ENCODE data around the gene TFR2. TPM values are rescaled to one million over a fixed set of nuclear protein-coding genes. Genes with fewer than 3 reads are reported as not detected.

TFR2 gene
- total and polyA plus RNA-seq, 9 of the 15 experiments (the other 6 are each of a cell fraction or from before 2014, with no cell fraction given): 3.8 to 123 (median 51.1) TPM

GRCh38 chr7:100620239-100620638 is 21.1 kb downstream of the TFR2 start:
- no peaks in the 10 kb centered on the region for H4K20me1 ChIP-seq (replicated peaks; ENCODE audit: control insufficient read depth, insufficient read depth, low read length)
- H3K79me2 ChIP-seq (ENCODE audit: control insufficient read depth, insufficient read depth, low read length): no peaks in the 10 kb centered on the region
- H2AFZ ChIP-seq (ENCODE audit: low read depth, low read length): no peak overlapping the region
- no peak overlapping the region for H3K27ac ChIP-seq (ENCODE audit: extremely low read depth, low read depth, low read length)
- no peak overlapping the region for H3K4me3 ChIP-seq
- ATAC-seq: no peak
- H3K9me1 ChIP-seq (ENCODE audit: control insufficient read depth, insufficient read depth, low read length): no peaks in the 10 kb centered on the region
- 79% methylated on average over 6 of the region's 6 CpGs for WGBS (ENCODE audit: insufficient coverage, low coverage, missing lambda C conversion rate)
- FAIRE-seq: no peak
- in situ Hi-C loops (cut with MboI): no loop called here
- H3K4me1 ChIP-seq (replicated peaks in 1 of 2; ENCODE audit: control insufficient read depth in 2 of 2, insufficient read depth in 2 of 2, low read length in 2 of 2): peaks cover 10 to 16% of the 10 kb centered on the region in 2 experiments; a peak in 4 of 5 replicates
- no peak for DNase-seq (ENCODE audit: extremely low read depth in 1 of 4, low spot score in 3 of 4)
- peaks cover 23% of the 10 kb centered on the region; the same call in 2 of the 3 replicates for H3K36me3 ChIP-seq (ENCODE audit: control insufficient read depth, insufficient read depth, low read length)
- intact Hi-C loops (cut with micrococcal nuclease): no loop called here
- no peak overlapping the region for H3K9ac ChIP-seq (ENCODE audit: insufficient read depth in 1 of 2, low read depth in 2 of 2, low read length in 2 of 2)
- CTCF ChIA-PET (ENCODE audit: low intra/inter-chr PET ratio): no interaction called here
- no peaks in the 10 kb centered on the region for H3K9me3 ChIP-seq (replicated peaks; ENCODE audit: control insufficient read depth, insufficient read depth, low read depth, low read length)
- no peaks in the 10 kb centered on the region for H3K27me3 ChIP-seq (ENCODE audit: control insufficient read depth in 2 of 2, insufficient read depth in 2 of 2, low read length in 2 of 2)
- no peak for TF ChIP-seq HSF4 (CRISPR knock-in tag; IDR thresholded peaks at IDR 0.05; ENCODE audit: borderline replicate concordance)
- TF ChIP-seq HOXB6 (CRISPR knock-in tag; IDR thresholded peaks at IDR 0.05; ENCODE audit: borderline replicate concordance): no peak
- peak; percentile 53 for TF ChIP-seq POLR2B (IDR thresholded peaks at IDR 0.05; ENCODE audit: low read depth, partially characterized antibody)
- no peak for TF ChIP-seq MTA1 (IDR thresholded peaks at IDR 0.05; ENCODE audit: borderline replicate concordance)
- TF ChIP-seq FOSL1 (tag; conservative IDR thresholded peaks at IDR 0.05): no peak
- TF ChIP-seq STAT6 (CRISPR knock-in tag; IDR thresholded peaks at IDR 0.05): no peak
- peak; percentile 37; the same call in 1 of the 2 replicates for TF ChIP-seq POLR2A (conservative IDR thresholded peaks at IDR 0.05)
- no peak for TF ChIP-seq NEUROD1 (IDR thresholded peaks at IDR 0.05; ENCODE audit: borderline replicate concordance, low read depth, low read length, partially characterized antibody)
- TF ChIP-seq RUNX1 (IDR thresholded peaks at IDR 0.05; ENCODE audit: low read depth): no peak
- TF ChIP-seq MBD2 (IDR thresholded peaks at IDR 0.05; ENCODE audit: borderline replicate concordance, low read depth): no peak
- no peak for TF ChIP-seq GABPB2 (CRISPR knock-in tag; conservative IDR thresholded peaks at IDR 0.05)
- TF ChIP-seq KAT8 (IDR thresholded peaks at IDR 0.05; ENCODE audit: low read depth): no peak
- no TSS peak for BruUV-seq (replicated peaks)
- POLR2A ChIA-PET: interaction anchor here (0.6 to 7.0 kb wide), 5 partner anchors 6 to 1623 kb away, joined by 3 to 54 read pairs (median 4); partner anchors contain the start of gene MOSPD3
- no peak overlapping the region for H3K4me2 ChIP-seq (ENCODE audit: insufficient read depth, low read length)

All from K562 (cell line).